ENCODE measurements around the gene PDE5A. TPM values are rescaled to one million over a fixed set of nuclear protein-coding genes. Genes with fewer than 3 reads are reported as not detected.

PDE5A gene
- total RNA-seq, 4 donors from 2014 or later: 34.6 to 52.7 (median 46.4) TPM

- TF ChIP-seq EP300 (IDR thresholded peaks at IDR 0.05; ENCODE audit: low read depth) (no peak), POLR2AphosphoS5 (IDR thresholded peaks at IDR 0.05) (no peak), CTCF (IDR thresholded peaks at IDR 0.05) (no peak), POLR2A (IDR thresholded peaks at IDR 0.05) (no peak)
- H3K4me1 ChIP-seq: peaks cover 0 to 20% (median 6%) of the 10 kb centered on the region in 4 donors
- no peak for DNase-seq
- no peaks in the 10 kb centered on the region for H3K9me3 ChIP-seq
- 91 to 100% methylated on average over 3 of the region's 3 CpGs for WGBS, 2 donors (ENCODE audit: low coverage in 1 of 2)
- peaks cover 0 to 39% (median 6%) of the 10 kb centered on the region in 4 donors for H3K36me3 ChIP-seq
- H3K4me3 ChIP-seq: no peak overlapping the region
- no peaks in the 10 kb centered on the region for H3K27me3 ChIP-seq
- intact Hi-C loops (cut with DNase I; ENCODE audit: low total_unique reads): no loop called here
- H3K27ac ChIP-seq: peak overlapping the region in 1 of 4 donors; percentile 44
- in situ Hi-C loops (cut with MboI; ENCODE audit: low pct_ligation_motif_present in 1 of 4, low pct_unique_long_range_greater_than_20kb in 1 of 4, low sequenced_read_pairs in 3 of 4): no loop called here
Observed at GRCh38 chr4:119518915-119519410, 109.6 kb downstream of the PDE5A start.

DNA sequence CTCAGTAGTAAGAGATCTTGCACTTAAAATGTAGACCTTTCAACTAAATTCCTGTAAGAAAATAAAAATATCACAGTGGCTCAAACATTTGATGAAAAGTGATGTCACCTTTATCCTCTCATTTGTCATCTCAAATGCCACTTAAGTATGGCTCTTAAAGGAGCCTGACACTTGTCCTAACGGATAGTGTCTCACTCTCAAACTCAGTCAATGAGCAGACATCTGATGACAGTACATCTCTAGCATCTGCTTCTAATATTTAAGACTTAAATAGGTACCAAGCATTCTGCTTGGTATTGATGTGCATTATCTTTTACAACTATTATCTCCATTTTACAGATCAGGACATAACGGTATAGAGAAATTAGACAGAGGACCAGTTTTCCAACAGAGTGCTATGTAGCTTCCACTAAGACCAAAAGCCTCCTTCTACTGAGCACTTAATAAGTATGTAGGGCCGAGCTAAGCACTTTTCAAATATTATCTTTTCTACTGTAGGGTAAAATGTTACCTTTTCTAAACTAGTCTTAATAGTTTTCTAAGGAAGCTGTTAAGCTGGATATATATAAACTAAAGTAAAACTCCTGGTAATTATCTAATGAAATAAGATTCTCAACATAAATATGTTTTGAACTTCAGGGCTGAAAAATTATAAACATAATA lies 110.2 kb downstream of the PDE5A start:
- peaks cover 0 to 42% (median 6%) of the 10 kb centered on the region in 4 donors for H3K36me3 ChIP-seq
- TF ChIP-seq POLR2AphosphoS5 (IDR thresholded peaks at IDR 0.05) (no peak), EP300 (IDR thresholded peaks at IDR 0.05; ENCODE audit: low read depth) (no peak), CTCF (IDR thresholded peaks at IDR 0.05) (no peak), POLR2A (IDR thresholded peaks at IDR 0.05) (no peak)
- DNase-seq: no peak
- peak overlapping the region in 2 of 4 donors; percentile 32 to 44 for H3K27ac ChIP-seq
- H3K9me3 ChIP-seq: no peaks in the 10 kb centered on the region
- H3K27me3 ChIP-seq: no peaks in the 10 kb centered on the region
- H3K4me3 ChIP-seq: no peak overlapping the region
- intact Hi-C loops (cut with DNase I; ENCODE audit: low total_unique reads): no loop called here
- 90 to 92% methylated on average over 3 of the region's 3 CpGs for WGBS, 2 donors (ENCODE audit: low coverage in 1 of 2)
- in situ Hi-C loops (cut with MboI; ENCODE audit: low pct_ligation_motif_present in 1 of 4, low pct_unique_long_range_greater_than_20kb in 1 of 4, low sequenced_read_pairs in 3 of 4): no loop called here
- H3K4me1 ChIP-seq: peaks cover 0 to 20% (median 6%) of the 10 kb centered on the region in 4 donors

- Histone ChIP-seq H3K4me1 (peaks cover 0 to 20% (median 6%) of the 10 kb centered on the region in 4 donors), H3K27ac (peak overlapping the region in 3 of 4 donors; percentile 27 to 32 (median 29)), H3K9me3 (no peaks in the 10 kb centered on the region), H3K36me3 (peaks cover 0 to 50% (median 6%) of the 10 kb centered on the region in 4 donors), H3K4me3 (no peak overlapping the region), H3K27me3 (no peaks in the 10 kb centered on the region)
- TF ChIP-seq CTCF (IDR thresholded peaks at IDR 0.05): no peak
- no peak for TF ChIP-seq POLR2A (IDR thresholded peaks at IDR 0.05)
- TF ChIP-seq POLR2AphosphoS5 (IDR thresholded peaks at IDR 0.05): no peak
- in situ Hi-C loops (cut with MboI; ENCODE audit: low pct_ligation_motif_present in 1 of 4, low pct_unique_long_range_greater_than_20kb in 1 of 4, low sequenced_read_pairs in 3 of 4) (no loop called here), intact Hi-C loops (cut with DNase I; ENCODE audit: low total_unique reads) (no loop called here)
- DNase-seq: no peak
- WGBS, 2 donors (ENCODE audit: low coverage in 1 of 2): 73 to 74% methylated on average over 2 of the region's 2 CpGs
Observed at GRCh38 chr4:119517361-119518229, 111.0 kb downstream of the PDE5A start.

DNA sequence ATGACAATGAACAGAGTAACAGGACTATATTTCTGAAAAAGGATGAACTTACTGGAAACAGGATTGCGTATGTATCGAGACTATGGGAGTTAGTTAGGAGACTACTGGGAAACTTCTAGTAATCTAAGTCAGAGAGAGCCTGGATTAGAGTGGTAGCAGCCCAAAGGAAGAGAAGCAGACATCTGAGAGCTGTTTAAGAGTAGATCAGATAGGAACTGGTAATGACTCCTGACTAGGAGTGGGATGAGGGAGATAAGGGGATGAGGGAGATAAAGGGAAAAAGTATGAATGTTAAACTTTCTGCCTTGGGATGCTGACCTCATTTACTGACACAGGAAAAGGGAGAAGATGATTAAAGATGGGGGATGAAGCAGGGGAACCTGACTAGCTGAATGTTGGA lies 116.2 kb downstream of the PDE5A start:
- DNase-seq: no peak
- intact Hi-C loops (cut with DNase I; ENCODE audit: low total_unique reads): no loop called here
- Histone ChIP-seq H3K27ac (peak overlapping the region in 1 of 4 donors; percentile 54), H3K4me1 (peaks cover 0 to 9% (median 0%) of the 10 kb centered on the region in 4 donors), H3K36me3 (peaks cover 0 to 42% (median 7%) of the 10 kb centered on the region in 4 donors), H3K9me3 (no peaks in the 10 kb centered on the region), H3K4me3 (no peak overlapping the region), H3K27me3 (no peaks in the 10 kb centered on the region)
- TF ChIP-seq POLR2AphosphoS5 (IDR thresholded peaks at IDR 0.05) (no peak), CTCF (IDR thresholded peaks at IDR 0.05) (no peak), EP300 (IDR thresholded peaks at IDR 0.05; ENCODE audit: low read depth) (no peak), POLR2A (IDR thresholded peaks at IDR 0.05) (no peak)
- 93 to 97% methylated on average over 2 of the region's 2 CpGs for WGBS, 2 donors (ENCODE audit: low coverage in 1 of 2)
- in situ Hi-C loops (cut with MboI; ENCODE audit: low pct_ligation_motif_present in 1 of 4, low pct_unique_long_range_greater_than_20kb in 1 of 4, low sequenced_read_pairs in 3 of 4): no loop called here

All from transverse colon (tissue), 4 donors.